HG03139 (cell line): ENCODE measurements around the gene ALDH1L2.

Experiments
- ATAC-seq: cut with Tn5 transposase; IDR thresholded peaks from one replicate; pipeline ENCODE4 v1.9.1; 2021; ENCODE audit not compliant: unreplicated experiment

ALDH1L2 gene

DNA sequence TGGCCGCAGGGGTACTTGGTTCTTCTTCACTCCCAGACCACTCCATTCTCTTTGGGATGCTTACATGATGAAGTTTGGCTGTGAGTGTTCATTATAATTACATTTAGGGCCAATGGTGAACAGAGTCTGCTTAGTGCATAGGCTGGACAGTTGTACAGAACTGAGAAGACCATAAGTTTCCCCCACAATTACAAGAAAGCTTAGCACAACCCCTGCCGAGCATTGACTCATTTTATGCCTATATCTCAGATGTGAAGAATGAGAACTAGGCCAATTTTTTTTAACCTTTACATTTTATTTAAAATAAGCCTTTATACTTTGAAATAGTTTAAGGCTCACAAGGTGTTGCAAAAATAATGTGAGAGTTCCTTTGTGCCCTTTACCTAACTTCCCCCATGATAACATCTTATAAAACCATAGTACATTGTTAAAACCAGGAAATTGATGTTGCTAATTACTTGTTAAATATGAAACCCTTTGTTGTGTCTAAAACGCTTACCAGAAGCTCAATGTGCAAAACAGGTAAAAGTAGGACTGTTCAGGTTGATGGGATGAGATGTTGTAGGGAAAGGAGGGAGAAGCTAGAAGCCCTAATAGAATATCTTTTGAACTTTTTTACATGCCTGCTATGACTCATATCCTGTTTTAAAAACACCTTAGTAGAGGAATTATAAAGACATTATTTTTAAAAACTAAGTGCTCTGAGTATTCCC lies 47.2 kb downstream of the ALDH1L2 start:
- ATAC-seq: no peak

DNA sequence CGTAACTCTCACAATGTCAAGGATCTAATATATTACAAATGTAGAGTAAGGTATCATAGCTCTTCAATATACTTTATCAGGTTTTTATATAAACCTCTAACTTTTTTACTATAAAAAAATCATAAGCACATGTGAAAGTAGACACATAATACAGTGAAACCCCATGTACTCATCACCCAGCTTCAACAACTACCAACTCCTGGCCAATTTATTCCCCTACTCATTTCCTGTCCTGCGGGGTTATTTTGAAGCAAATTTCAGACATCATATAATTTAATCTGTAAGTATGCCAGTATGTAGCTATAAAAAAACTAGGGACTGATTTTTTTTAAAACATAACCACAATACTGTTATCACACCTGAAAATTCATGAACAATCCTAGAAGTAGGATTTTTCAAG lies 50.4 kb downstream of the ALDH1L2 start:
- no peak for ATAC-seq

DNA sequence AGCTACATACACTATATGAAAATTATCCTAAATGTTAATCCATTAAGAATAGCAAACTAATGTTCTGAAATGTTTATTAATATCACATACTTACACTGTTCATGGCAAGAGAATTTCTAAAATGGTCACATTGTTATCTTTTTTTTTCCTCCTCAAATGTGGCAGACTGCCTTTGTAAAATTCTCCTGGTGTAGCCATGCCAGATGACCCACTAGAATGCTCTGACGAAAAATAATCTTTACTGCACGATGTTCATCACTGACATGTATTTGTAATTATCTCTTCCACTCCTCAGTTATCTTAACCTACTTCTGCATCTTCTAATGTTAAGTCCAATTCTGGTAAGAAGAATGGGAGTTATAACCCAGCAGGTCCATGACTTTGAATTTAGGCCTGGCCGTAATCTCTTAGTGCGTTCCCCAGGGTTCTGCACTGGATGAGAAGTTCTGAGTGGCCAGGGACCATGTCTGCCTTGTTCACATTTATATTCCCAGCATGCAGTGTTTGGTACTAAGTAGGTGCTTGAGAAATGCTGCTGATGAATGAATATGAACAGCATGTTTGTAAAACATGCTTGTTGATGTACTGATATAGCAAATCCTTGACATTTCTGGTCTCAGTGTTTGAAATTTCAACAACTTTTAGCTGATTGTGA lies 51.4 kb downstream of the ALDH1L2 start:
- no peak for ATAC-seq

DNA sequence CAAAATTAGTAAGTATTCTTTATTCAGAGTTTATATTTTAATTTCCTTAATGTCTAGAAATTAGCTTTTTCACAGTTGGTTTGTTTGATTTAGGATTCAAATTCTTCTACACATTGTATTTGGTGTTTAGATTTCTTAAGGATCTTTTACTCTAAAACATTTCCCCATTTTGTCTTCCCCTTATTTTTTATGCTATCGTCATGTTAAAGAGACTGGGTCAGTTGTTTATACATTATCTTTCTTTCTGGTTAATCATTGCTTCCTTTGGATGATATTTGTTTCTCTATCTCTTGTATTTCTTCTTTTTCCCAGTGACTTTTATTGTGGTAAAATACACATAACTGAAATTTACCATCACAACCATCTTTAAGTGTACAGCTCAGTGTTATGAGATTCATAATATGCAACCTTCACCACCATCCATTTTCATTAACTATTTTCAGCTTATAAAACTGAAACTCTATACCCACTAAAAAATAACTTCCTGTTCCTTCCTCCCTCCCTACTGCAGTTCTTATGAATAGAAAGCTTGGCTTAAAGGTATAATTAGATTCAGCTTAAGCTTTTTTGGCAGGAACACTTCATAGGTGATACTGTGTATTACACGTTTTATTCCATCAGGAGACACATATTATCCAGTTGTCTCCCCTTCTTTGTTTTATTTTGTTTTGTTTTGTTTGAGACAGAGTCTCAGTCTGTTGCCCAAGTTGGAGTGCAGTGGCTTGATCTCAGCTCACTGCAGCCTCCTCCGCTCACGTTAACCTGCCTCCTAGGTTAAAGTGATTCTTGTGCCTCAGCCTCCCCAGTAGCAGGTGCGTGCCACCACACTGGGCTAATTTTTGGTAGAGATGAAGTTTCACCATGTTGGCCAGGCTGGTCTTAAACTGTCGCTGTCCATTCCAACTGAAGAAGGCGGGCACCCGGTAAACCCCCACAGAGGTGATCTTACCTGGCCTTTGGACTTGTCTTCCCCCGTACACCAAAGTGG lies 53.1 kb downstream of the ALDH1L2 start:
- ATAC-seq: peak; percentile 88

DNA sequence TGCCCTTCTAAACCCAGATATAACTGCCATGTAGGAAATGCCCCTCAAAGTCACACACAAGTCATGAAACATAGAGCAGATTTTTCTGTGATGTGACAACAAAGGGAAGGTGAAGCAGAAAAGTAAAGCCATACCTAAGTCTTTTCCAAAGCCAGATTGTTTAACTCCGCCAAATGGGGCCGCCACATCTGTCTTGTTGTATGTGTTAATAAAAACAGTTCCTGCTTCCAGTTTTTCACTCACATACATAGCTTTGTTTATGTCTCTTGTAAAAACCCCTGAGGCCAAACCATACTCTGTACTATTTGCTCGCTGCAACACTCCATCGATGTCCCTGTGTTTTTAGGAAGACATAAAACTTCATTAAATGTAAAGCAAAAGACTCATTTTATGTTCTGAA lies 57.8 kb downstream of the ALDH1L2 start:
- no peak for ATAC-seq

DNA sequence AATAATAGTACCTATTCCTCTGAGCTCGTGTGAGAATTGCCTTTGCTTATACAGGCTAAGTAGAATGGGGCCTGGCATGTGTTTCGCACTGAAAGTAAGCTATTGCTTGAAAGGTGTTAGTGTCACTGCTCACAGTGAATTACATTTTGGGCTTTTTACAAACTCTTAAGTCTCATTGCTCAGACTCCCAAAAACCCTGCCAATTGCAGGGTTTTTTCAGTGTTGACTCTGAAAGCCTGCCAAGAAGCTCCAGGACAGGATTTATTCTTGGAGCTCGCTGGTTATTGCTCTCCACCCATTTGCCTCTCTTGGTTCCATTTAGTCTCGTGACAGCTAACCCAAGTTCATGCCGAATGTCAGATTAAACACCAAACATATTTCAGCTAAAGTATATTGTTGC lies 58.4 kb downstream of the ALDH1L2 start:
- ATAC-seq: no peak

DNA sequence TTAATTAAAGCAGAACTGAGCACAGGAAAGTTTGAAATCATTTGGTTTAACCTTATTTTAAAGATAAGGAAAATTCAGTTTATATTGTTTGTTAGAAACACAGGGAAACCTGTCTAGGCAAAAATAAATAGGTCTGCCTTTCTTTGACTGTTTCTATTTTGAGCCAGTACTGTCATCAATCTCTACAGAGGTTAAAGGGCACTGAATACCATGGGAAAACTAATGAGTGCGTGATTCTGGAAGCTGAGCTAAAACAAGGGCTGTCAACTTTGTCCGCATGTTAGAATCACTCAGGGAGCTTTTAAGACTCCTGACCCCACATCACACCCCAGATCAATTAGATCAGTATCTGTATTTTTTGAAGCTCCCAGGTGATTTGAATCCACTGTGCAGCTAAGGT lies 59.3 kb downstream of the ALDH1L2 start:
- no peak for ATAC-seq

DNA sequence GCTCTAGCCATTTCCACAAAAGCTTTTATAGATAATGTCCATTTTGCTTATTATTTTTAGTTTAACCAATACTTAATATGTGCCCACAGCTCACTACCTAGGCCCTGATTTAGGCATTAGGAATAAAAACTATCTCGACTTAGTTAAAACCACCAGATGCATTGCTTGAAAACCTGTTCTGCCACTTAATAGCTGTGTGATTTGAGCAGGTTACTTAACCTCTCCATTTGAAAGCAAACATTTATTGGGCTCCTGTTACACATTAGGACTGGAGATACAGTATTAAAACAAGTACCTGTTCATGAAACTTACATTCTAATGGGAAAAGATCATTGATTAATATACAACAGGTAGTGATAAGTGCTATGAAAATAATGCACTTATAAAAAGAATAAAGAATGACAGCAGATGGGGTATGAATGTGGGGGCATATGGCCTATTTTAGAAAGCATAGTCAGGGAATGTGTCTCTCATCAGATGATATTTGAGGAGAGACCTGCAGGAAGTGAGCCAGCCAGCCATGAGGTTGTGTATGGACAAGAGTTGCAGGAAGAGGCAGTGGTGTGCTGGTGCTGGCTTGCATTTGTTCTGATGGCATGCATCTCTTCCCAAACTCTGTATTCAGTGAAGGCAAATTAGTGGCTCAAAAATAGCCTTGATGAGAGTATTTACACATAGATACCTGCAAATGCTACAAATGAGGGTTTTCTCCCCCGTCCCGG lies 63.9 kb downstream of the ALDH1L2 start:
- no peak for ATAC-seq

DNA sequence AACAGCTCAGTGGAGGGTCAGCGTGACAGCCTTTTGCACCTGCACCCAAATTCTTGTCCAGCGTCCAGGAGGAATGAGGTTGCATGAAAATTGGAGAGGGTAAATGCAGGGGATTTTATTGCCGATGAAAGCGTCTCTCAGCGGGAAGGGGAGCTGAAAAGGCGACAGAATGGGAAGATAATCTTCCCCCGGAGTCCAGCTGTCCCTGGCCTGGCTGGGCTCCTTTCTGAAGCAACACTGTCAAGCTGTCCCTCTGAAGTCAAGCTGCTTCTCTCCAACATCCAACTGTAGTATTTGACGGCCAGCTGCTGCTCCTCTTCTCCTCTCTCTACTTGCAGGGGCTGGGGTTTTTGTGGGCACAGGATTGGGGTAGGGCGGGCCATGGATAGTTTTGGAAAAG lies 65.5 kb downstream of the ALDH1L2 start:
- no peak for ATAC-seq

DNA sequence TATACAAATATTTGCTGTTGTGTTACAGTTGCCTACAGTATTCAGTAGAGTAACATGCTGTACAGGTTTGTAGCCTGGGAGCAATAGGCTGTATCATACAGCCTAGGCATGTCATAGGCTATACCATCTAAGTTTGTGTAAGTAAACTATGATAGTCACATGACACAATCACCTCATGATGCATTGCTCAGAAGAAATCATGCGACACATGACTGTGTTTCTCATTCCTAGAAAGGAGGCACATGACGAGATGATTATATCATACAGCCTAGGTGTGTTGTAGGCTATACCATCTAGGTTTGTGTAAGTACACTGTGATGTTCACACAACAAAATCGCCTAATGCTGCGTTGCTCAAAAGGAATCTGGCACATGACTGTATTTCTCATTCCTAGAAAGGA lies 66.2 kb downstream of the ALDH1L2 start:
- no peak for ATAC-seq

DNA sequence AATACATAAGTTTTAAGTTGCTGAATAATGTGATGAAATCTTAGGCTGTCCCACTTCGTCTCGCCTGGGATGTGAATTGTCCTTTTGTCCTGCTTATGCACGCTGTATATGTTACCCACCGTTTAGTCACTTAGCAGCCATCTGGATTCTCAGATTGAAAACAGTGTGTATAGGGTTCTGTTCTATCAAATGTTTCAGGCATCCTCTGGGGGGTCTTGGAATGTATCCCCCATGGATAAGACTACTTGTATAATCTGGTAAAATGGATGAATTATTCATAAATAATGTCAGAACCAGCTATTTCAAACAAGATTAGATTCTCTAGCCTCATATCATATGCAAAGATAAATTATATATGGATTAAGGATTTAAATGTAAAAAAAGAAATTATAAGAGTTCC lies 68.7 kb downstream of the ALDH1L2 start:
- ATAC-seq: no peak

DNA sequence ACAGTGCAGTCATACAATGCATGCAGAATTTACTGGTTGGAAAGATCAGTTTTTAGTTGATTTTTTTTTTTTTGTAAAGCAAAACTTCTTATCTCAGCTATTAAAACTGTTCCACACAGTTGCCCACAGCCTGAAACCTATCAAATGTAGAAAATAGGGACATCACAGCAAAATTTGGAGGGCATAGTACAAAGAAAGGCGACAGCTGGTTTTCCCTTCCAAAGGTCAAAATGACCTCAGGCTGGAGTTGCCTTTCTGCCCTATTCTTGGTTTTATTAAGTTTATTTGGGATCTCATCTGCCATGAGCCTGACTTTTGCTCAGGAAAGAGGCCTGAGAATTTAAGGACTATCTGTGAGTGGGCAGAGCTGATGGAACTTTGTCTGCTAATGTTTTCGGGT lies 69.7 kb downstream of the ALDH1L2 start:
- ATAC-seq: no peak

DNA sequence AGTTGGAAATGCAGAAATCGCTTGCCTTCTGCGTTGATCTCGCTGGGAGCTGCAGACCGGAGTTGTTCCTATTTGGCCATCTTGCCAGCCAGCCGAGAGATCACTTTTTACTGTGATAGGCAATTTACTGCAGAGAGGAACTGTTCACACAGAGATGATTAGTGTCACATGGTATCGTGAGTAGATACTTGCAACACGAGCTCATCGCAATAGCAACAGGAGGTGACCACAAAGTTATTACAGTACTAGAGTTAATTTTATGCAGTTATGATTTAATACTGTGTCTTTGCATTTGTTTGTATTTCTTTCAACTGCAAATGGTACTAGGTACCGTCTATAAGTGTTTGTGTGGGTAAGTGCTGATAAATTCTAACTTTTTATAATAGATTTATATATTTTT lies 70.4 kb downstream of the ALDH1L2 start:
- no peak for ATAC-seq

DNA sequence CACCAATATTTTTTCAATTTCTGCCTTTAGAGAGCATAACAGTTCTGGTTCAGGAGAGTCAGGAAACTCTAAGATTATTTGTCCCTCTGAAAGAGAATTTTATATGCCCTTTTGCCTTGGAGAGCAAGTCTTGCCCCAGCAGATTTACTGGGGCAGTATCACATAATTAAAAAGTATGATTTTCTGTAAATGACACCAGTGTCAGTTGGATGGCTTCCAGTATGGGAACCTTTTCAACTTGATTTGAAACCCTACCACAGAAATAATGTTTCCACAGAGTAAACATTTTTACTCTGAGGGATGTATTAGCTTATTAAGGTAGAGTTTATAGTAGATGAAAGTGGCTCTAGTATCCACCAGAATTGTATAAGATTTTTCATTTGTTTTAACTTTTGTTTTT lies 82.8 kb downstream of the ALDH1L2 start:
- no peak for ATAC-seq

DNA sequence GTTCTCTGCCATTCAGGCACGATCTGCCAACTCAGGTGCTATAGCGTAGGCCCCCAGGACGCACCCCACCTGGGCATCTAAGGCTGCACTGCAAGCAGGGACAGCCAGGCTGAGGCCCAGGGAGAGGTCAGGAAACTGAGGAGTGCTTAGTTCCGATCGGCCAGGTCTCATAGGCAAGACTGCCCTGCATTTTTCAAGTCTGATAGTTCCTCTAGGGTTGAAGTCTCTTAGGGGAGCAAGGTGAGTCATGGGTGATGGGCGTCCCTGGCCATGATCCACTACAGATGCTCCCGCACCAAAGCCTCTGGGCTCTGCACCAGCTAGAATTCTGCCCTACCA lies 84.9 kb downstream of the ALDH1L2 start:
- ATAC-seq: no peak

DNA sequence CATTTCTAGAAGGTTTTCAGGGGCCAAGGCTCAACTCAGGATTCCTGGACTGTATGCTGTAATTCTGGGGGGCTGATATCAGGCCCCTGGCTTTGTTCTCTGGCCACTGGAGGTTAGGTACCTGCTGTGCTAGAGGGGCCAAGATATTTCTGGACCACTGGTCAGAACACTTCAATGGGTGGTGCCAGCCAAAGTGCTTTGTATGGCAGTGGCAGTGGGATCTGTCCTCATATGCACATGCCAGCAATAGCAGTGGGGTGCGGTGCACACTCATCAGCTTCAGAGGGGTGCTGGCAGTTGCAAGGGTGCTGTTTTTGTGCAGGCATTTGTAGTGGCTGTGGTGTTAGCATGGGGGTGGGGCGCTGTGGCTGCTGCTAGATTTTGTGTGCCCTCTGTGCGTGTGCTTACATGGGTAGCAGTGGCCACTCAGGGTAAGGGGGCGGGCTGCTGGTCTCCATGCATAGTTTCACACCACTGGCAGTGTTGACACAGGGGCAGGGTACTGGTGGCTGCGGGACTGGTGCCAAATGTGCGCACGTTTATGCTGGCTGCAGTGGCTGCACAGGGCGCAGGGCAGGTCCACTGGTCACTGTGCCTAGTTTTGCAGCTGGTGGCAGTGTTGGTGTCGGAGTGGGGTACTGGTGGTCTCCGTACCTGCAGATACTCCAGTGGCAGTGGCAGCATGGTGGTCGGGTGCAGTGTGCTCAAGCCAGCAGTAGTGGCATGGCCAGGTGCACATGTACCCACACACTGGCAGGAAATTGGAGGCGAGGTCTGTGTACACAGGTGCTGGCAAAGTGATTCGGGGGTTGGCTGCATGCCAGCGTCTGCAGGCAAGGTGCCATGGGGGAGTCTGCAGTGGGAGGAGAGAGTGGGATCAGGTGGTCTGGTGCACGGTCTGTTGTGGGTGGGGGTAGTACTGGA lies 85.6 kb downstream of the ALDH1L2 start:
- ATAC-seq: no peak

DNA sequence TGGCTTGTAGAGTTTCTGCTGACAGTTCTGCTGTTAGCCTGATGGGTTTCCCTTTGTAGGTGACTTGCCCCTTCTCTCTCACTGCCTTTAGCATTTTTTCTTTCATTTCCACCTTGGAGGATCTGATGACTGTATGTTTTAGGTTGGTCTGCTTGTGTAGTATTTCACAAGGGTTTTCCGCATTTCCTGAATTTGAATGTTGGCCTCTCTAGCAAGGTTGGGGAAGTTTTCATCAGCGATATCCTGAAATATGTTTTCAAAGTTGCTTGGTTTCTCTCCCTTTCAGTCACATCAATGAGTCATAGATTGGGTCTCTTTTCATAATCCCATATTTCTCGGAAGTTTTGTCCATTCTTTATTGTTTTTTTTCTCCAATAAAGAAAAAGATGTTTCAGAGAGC lies 86.7 kb downstream of the ALDH1L2 start:
- no peak for ATAC-seq

DNA sequence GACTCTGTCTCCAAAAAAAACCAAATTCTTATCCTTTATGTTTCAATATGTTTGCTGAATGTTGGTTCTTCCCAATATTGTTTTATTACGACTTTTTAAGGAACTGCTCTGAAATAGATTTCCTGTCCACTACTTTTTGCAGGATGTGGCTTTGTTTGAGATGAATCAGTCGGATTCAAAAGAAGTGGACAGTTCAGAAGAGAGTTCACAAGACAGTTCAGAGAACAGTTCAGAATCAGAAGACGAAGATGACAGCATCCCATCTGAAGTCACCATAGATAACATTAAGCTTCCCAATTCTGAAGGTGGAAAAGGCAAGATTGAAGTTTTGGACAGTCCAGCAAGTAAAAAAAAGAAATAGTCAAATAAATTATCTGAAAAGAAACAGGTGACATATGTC lies 89.9 kb downstream of the ALDH1L2 start:
- ATAC-seq: no peak

DNA sequence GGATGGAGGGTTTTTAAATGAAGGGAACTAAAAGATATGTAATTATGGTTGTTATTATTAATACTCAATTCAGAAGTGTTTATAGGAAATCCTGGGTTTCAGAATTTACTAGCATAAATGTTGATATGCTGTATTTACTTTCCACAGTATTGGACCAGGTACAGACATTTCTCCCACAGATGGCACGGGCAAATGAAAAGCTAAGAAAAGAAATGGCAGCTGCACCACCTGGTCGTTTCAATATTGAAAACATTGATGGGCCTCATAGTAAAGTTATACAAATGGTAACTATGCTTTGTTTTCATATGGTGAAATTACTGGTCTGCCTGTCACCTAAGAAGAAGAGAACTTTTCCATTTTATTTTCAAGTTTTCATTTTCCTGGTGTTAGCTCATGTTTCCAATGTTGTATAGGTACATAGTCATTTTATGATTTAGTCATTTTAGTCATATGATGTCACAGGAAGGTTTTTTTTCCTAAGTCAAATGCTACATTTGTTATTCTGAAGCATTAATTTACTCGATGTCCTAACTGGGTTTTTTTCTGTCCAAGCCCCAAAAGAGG lies 92.6 kb downstream of the ALDH1L2 start:
- ATAC-seq: no peak

DNA sequence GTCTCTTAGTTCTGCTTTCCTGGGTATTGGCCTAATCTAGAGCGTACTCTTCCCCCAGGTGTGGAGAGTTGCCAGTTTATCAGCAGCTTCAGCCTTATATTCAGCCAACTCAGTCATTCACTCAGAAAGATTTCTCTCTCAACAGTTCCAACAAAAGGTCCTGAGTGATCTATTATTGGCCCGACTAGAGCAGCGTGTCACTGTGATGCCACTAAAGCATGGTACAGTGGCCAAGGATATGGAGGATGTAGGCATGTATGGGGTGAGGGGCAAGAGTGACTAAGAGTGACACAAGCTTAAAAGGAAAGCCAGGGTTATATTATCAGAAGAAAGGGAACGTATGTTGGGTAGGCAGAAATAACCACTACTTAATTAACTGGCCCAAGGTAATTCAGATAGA lies 93.3 kb downstream of the ALDH1L2 start:
- no peak for ATAC-seq
